GM12872 (cell line): Measurements from ENCODE around the gene DOCK1.

Experiments used
- CTCF ChIP-seq: IDR thresholded peaks from 3 replicates; pipeline ENCODE4 v1.5.1; 2011; ENCODE audit warnings: low read depth, mild to moderate bottlenecking, low read length, moderate library complexity; ENCODE audit not compliant: insufficient read depth

The DOCK1 gene

GRCh38 chr10:127069436-127069835 is 164.2 kb downstream of the DOCK1 start:
- no peak for TF ChIP-seq CTCF

- no peak for TF ChIP-seq CTCF
Observed at GRCh38 chr10:127071126-127071525, 165.9 kb downstream of the DOCK1 start.

- no peak for TF ChIP-seq CTCF
Observed at GRCh38 chr10:127073666-127074065, 168.4 kb downstream of the DOCK1 start.

GRCh38 chr10:127079392-127079791 is 174.2 kb downstream of the DOCK1 start:
- no peak for TF ChIP-seq CTCF

GRCh38 chr10:127080317-127080716 is 175.1 kb downstream of the DOCK1 start:
- no peak for TF ChIP-seq CTCF

GRCh38 chr10:127081851-127082345 is 176.7 kb downstream of the DOCK1 start:
- TF ChIP-seq CTCF = no peak

GRCh38 chr10:127082651-127083050 is 177.4 kb downstream of the DOCK1 start:
- TF ChIP-seq CTCF = no peak

- TF ChIP-seq CTCF = no peak
Observed at GRCh38 chr10:127085957-127086356, 180.7 kb downstream of the DOCK1 start.
